HEK293T (cell line): ENCODE data around the gene C6orf120.
A peak's percentile ranks its signal among the peaks of the same experiment; 100 is the strongest.

Experiments
- CTCF ChIA-PET: fragments of 350-600 bp; formaldehyde crosslinking; extraction: SDS; loops from one replicate; lab custom pipeline; 2021; ENCODE audit warnings: antibody characterized with exemption, inconsistent platforms; lab: Yijun Ruan, JAX
- POLR2A ChIA-PET: fragments of 350-600 bp; formaldehyde crosslinking; extraction: SDS; loops from one replicate; lab custom pipeline; 2020; ENCODE audit warnings: antibody characterized with exemption, inconsistent platforms; lab: Yijun Ruan, JAX
- DNase-seq: peaks from one replicate; pipeline ENCODE4 v3.0.0; 2012; ENCODE audit warnings: mixed read lengths; ENCODE audit errors: extremely low spot score
- ARNT ChIP-seq: fragments of 450-650 bp; IDR thresholded peaks from 2 replicates; pipeline ENCODE4 v1.6.1; 2017; ENCODE audit warnings: mild to moderate bottlenecking
- BHLHE40 ChIP-seq: fragments of 450-650 bp; IDR thresholded peaks from 2 replicates; pipeline ENCODE4 v1.6.1; 2016; ENCODE audit warnings: mild to moderate bottlenecking, moderate library complexity, borderline replicate concordance
- CTBP1 ChIP-seq: fragments of 450-650 bp; IDR thresholded peaks from 2 replicates; pipeline ENCODE4 v1.6.1; 2016; ENCODE audit warnings: borderline replicate concordance
- ELF4 ChIP-seq: fragments of 450-650 bp; IDR thresholded peaks from 2 replicates; pipeline ENCODE4 v1.6.1; 2017; ENCODE audit warnings: antibody characterized with exemption
- FOXA1 ChIP-seq: fragments of 450-650 bp; IDR thresholded peaks from 2 replicates; pipeline ENCODE4 v1.6.1; 2016; ENCODE audit warnings: mild to moderate bottlenecking
- FOXK2 ChIP-seq: fragments of 450-650 bp; IDR thresholded peaks from 2 replicates; pipeline ENCODE4 v1.6.1; 2016; ENCODE audit warnings: mild to moderate bottlenecking
- FOXM1 ChIP-seq: fragments of 450-650 bp; IDR thresholded peaks from 2 replicates; pipeline ENCODE4 v1.6.1; 2017; ENCODE audit warnings: mild to moderate bottlenecking, borderline replicate concordance
- HDGF ChIP-seq: fragments of 450-650 bp; IDR thresholded peaks from 2 replicates; pipeline ENCODE4 v1.6.1; 2017; ENCODE audit warnings: antibody characterized with exemption, borderline replicate concordance
- L3MBTL2 ChIP-seq: fragments of 450-650 bp; conservative IDR thresholded peaks from 2 replicates; pipeline ENCODE4 v1.6.1; 2016; ENCODE audit warnings: mild to moderate bottlenecking
- LEF1 ChIP-seq: fragments of 450-650 bp; IDR thresholded peaks from 2 replicates; pipeline ENCODE4 v1.6.1; 2017; ENCODE audit warnings: mild to moderate bottlenecking, borderline replicate concordance
- NFRKB ChIP-seq: fragments of 450-650 bp; IDR thresholded peaks from 2 replicates; pipeline ENCODE4 v1.6.1; 2016; ENCODE audit warnings: mild to moderate bottlenecking, moderate library complexity
- SP1 ChIP-seq: fragments of 450-650 bp; IDR thresholded peaks from 2 replicates; pipeline ENCODE4 v1.6.1; 2017
- SUZ12 ChIP-seq: fragments of 450-650 bp; IDR thresholded peaks from 2 replicates; pipeline ENCODE4 v1.6.1; 2016; ENCODE audit warnings: mild to moderate bottlenecking
- TARDBP ChIP-seq: fragments of 450-650 bp; IDR thresholded peaks from 2 replicates; pipeline ENCODE4 v1.6.1; 2016
- ZNF384 ChIP-seq: fragments of 450-650 bp; IDR thresholded peaks from 2 replicates; pipeline ENCODE4 v1.6.1; 2016
- TF ChIP-seq, protein P1 (sequence below): fragments of 450-650 bp; IDR thresholded peaks from 2 replicates; pipeline ENCODE4 v1.6.1; 2016

C6orf120 gene

DNA sequence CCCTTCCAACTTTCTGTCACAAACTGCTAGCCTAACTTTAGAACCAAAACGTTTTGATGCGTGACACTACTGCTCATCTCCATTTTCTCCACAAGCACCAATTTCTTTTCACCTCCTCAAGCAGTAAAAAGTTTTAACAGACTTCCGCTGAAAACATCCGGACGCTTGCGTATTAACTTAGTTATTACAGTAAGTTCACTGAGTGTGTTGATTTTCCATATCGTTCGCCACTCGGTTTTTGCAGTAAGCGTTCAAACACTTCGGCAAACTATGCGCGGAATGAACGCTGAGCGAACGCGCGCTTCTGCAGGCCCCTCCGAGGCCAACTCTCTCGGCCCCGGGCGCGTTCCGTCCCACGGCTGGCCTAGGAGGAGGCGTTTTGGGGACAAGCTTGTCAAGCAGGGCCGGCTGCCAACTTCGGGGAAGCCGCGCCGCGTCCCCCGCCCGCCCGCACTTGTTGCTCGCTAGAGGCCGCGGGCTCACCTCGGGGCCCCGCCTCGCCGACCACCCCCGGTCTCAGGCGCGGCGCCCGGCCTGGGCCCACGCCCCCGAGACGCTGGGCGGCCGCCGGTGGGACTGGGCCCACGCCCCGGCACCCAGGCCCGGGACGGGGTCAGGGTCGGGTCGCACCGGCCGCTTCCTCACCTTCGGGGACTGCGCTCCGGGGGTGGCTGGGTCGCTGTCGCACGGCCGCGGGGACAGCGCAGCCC, 21.4 kb downstream of the C6orf120 start:
- DNase-seq, result peak; percentile 66
- 0 out of 2 replicates have a peak, but pooled peaks have one; percentile 4 for TF ChIP-seq L3MBTL2
- TF ChIP-seq LEF1, result 0 out of 2 replicates have a peak, but pooled peaks have one; percentile 50
- TF ChIP-seq ARNT, result no peak
- ChIA-PET CTCF (no interaction called here), POLR2A (interaction anchor here (1.1 to 4.7 kb wide), 4 partner anchors 18 to 28 kb away, joined by 3 to 49 read pairs (median 14); partner anchors contain the start of genes C6orf120, DYNLT2, ERMARD and WDR27)

DNA sequence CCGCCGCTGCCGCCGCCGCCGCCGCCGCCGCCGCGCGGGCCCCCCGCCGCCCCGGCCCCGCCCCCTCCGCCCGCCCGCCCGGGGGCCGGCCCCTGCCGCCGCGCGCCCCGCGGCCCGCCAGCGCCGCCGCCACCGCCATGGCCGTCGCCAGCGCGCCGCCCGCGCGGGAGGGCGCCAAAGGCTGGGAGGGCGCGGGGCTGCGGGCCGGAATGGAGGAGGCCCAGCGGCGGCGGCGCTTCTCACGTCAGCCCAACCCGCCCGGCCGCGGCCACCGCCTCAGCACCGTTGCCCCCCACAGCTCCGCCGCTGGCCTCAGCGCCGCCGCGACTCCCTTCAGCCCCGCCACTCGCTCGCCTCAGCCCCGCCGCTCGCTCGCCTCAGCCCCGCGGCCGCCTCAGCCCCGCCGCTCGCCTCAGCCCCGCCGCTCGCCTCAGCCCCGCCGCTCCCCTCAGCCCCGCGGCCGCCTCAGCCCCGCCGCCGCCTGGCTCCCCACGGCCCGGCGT, 22.1 kb downstream of the C6orf120 start:
- ChIA-PET CTCF (no interaction called here), POLR2A (interaction anchor here (1.1 to 4.7 kb wide), 4 partner anchors 17 to 27 kb away, joined by 3 to 49 read pairs (median 14); partner anchors contain the start of genes C6orf120, DYNLT2, ERMARD and WDR27)
- TF ChIP-seq CTBP1, result no peak
- TF ChIP-seq FOXM1, result peak; percentile 46; the same call in 1 of the 2 replicates
- peak; percentile 67 for DNase-seq

DNA sequence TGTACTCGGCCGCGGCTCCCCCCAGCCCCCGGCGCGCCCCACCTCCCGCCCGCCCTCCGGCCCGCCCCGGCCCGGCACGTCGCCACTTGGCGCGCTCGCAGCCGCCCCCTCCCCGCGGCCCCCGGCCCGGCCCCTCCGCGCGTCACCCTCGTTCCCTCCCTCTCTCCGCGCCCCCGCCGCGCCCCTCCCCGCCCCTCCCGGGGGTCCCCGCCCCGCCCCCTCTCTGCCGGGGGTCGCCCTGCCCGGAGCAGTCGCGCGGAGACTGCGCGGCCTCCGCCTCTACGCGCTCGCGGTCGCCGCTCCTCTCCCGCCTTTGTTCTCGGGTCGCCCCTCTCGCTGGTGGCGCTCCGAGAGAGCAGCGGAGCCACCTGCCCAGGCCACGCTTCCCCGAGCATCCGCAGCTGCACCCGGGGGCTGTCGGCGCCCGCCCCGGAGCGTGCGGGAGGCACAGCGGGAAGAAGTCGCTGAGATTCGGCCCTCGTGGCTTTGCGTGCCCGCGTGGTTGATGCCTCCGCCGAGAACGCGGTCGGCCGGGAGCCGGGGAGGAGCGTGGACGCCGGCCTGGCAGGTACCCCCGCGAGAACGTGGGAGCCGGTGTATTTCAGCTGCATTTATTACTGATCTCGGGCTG, 22.7 kb downstream of the C6orf120 start, which contains the start of gene PHF10:
PHF10 (minus strand) TSS at position 7 of the 631 bp plus-strand sequence. CDS start 569 bp downstream, outside the sequence.
- DNase-seq, result peak; percentile 75
- ChIA-PET CTCF (no interaction called here), POLR2A (interaction anchor here (1.0 to 4.7 kb wide), 5 partner anchors 10 to 27 kb away, joined by 3 to 49 read pairs (median 4); partner anchors contain the start of genes C6orf120, DYNLT2, ERMARD and WDR27)
- TF ChIP-seq ELF4 (no peak; the same call in 1 of the 2 replicates), CTBP1 (0 out of 2 replicates have a peak, but pooled peaks have one; percentile 23), L3MBTL2 (peak; percentile 98), ZNF384 (no peak), TARDBP (0 out of 2 replicates have a peak, but pooled peaks have one; percentile 12)

DNA sequence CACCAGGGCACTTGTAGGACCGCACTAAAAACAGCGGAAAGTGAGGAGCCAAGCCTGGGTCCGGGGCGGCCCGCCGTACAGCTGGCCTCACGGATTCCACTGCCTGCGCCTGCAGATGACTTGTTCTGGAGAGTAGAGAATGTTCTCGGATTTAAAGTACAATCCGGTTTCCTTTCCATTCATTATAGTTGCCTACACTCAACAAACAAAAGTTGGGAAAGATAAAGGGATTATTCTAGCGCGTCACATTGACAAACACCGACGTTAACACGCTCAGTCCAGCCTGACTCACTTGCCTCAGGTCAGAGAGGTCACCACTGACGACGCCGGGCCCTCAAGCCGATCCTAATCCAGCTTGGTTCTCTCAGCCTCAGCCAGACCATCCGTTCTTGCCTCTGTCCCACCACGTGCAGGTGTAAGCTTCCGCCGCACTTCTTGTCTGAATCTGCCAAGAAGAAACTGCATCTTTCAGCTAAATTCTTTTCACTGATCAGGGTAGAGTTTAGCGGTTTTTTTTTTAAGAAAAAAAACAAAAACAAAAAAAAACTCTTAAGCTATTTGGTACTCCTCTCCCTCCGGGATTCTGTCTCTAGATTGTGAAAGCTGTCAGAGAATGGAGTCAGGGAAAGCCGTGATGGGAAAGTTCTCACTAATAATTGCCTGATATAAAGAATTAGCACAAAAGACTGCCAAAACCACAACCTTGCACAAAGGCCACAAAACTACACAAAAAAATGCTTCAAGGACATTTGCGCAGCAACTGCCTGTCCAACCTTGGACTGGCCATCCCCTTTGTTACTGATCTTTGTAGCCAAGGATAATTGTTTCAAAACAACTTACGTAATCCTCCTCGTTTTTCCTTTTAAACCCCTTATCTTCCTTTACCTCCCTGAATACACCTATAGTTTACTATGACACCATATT, 23.5 kb downstream of the C6orf120 start:
- ChIA-PET POLR2A (interaction anchor here (1.0 to 4.7 kb wide), 5 partner anchors 10 to 26 kb away, joined by 3 to 49 read pairs (median 4); partner anchors contain the start of genes C6orf120, DYNLT2, ERMARD and WDR27), CTCF (no interaction called here)
- TF ChIP-seq L3MBTL2, result peak; percentile 79; the same call in 1 of the 2 replicates
- no peak for TF ChIP-seq NFRKB
- DNase-seq, result peak; percentile 53

DNA sequence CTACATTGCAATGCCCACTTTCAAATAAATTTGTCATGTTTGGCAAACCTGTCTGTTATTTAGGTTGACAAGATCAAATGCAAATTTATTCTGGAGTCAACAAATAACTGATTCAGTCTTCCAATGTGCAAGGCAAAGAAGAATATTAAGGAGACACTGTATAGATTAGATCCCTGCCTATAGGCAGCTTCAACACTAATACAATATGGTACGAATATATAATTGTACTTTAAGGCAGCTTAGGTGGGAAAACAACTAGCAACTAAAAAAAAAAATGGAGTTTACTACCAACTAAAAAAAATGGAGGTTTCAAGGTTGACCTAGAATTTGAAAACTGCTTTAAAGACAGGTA, 24.1 kb downstream of the C6orf120 start:
- ChIA-PET CTCF (no interaction called here), POLR2A (interaction anchor here (1.0 to 4.7 kb wide), 4 partner anchors 24 to 26 kb away, joined by 3 to 49 read pairs (median 8); partner anchors contain the start of genes C6orf120, DYNLT2, ERMARD and WDR27)
- no peak for DNase-seq
- TF ChIP-seq FOXM1, result no peak
- no peak for TF ChIP-seq ZNF384
- TF ChIP-seq NFRKB, result no peak
- no peak for TF ChIP-seq LEF1
- no peak for TF ChIP-seq L3MBTL2
- no peak for TF ChIP-seq ARNT
- TF ChIP-seq SP1, result no peak
- TF ChIP-seq FOXA1, result no peak
- TF ChIP-seq, protein P1, sequence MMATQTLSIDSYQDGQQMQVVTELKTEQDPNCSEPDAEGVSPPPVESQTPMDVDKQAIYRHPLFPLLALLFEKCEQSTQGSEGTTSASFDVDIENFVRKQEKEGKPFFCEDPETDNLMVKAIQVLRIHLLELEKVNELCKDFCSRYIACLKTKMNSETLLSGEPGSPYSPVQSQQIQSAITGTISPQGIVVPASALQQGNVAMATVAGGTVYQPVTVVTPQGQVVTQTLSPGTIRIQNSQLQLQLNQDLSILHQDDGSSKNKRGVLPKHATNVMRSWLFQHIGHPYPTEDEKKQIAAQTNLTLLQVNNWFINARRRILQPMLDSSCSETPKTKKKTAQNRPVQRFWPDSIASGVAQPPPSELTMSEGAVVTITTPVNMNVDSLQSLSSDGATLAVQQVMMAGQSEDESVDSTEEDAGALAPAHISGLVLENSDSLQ, result no peak
- no peak for TF ChIP-seq SUZ12
- no peak for TF ChIP-seq TARDBP
- TF ChIP-seq FOXK2, result no peak
- no peak for TF ChIP-seq BHLHE40
- no peak for TF ChIP-seq HDGF
- TF ChIP-seq CTBP1, result no peak
- no peak for TF ChIP-seq ELF4

DNA sequence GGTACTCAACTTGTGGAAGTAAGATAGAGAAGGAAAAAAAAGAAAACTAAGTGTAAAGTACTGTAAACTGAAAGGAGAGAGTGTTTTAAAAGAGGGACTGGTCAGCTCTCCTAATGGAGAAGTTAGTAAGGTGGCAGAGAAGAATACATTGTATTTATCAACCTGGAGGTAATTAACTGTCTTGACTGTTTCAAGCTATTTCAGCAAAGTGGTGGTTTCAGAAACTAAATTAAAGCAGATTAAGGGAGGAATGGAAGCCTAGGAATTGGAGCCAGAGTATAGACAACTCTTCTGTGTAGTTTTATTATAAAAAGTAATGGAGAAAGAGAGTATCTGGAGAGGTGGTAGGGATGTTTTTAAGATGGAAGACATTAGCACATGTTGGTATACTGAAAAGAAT, 25.0 kb downstream of the C6orf120 start:
- DNase-seq, result no peak
- CTCF ChIA-PET, result no interaction called here
- TF ChIP-seq SP1 (no peak), LEF1 (no peak), SUZ12 (no peak), FOXA1 (no peak), TARDBP (no peak), NFRKB (no peak)
- TF ChIP-seq, protein P1, result no peak
- POLR2A ChIA-PET, result interaction anchor here (0.7 to 1.6 kb wide), 4 partner anchors 23 to 27 kb away, joined by 3 to 6 read pairs (median 3); partner anchors contain the start of genes DYNLT2 and ERMARD
